Breast epithelium (tissue), 4 donors: Measurements from ENCODE around the gene PLEKHG1. TPM values are rescaled to one million over a fixed set of nuclear protein-coding genes. Genes with fewer than 3 reads are reported as not detected.

ENCODE experiments used
- DNase-seq, 2 donors: peaks; one replicate each; pipeline ENCODE4 v3.0.0-alpha.2; 2019; ENCODE audit warnings: low spot score in 2 of 2
- H3K27ac ChIP-seq, 2 donors: fragments of 200-600 bp; sonication (generic) in 1 of 2; one replicate each; pipeline ENCODE4 v1.5.1; 2016 to 2019; ENCODE audit warnings: mild to moderate bottlenecking in 1 of 2
- H3K27me3 ChIP-seq, 2 donors: fragments of 200-600 bp; sonication (generic) in 1 of 2; one replicate each; pipeline versions ENCODE4 v1.5.1 to v1.6.0; 2017 to 2019; ENCODE audit warnings: control low read depth in 1 of 2, mild to moderate bottlenecking in 1 of 2
- H3K36me3 ChIP-seq: fragments of 200-600 bp; one replicate; pipeline ENCODE4 v1.5.1; 2019
- H3K4me1 ChIP-seq, 2 donors: fragments of 200-600 bp; sonication (generic); one replicate each; pipeline ENCODE4 v1.5.1; 2016 to 2019; ENCODE audit warnings: control low read depth in 1 of 2
- H3K4me3 ChIP-seq, 3 donors: fragments of 200-600 bp; sonication (generic); 1 replicate in 2 of 3; 2 replicates in 1 of 3; pipeline ENCODE4 v1.5.1; 2016 to 2019; ENCODE audit warnings: mild to moderate bottlenecking in 3 of 3, moderate library complexity in 2 of 3
- H3K9me3 ChIP-seq, 2 donors: fragments of 200-600 bp; sonication (generic) in 1 of 2; one replicate each; pipeline ENCODE4 v1.5.1; 2016 to 2019; ENCODE audit warnings: control low read depth in 1 of 2
- CTCF ChIP-seq, 3 donors: fragments of 450-650 bp; IDR thresholded peaks; one replicate each; pipeline ENCODE4 v1.5.1; 2016 to 2017; ENCODE audit warnings: antibody characterized with exemption in 3 of 3, mild to moderate bottlenecking in 3 of 3, moderate library complexity in 3 of 3
- POLR2A ChIP-seq: fragments of 450-650 bp; IDR thresholded peaks from one replicate; pipeline ENCODE4 v1.6.1; 2016; ENCODE audit warnings: antibody characterized with exemption, mild to moderate bottlenecking, moderate library complexity
- POLR2AphosphoS5 ChIP-seq, 3 donors: sonication (generic); formaldehyde crosslinking; IDR thresholded peaks; one replicate each; pipeline ENCODE4 v1.6.1; 2017; ENCODE audit warnings: antibody characterized with exemption in 3 of 3
- intact Hi-C: fragments of 100-400 bp; cut with DNase I; formaldehyde crosslinking; loops from one replicate; pipeline ENCODE4 v1.15.1; 2023; ENCODE audit warnings: low total_unique reads
- total RNA-seq, 3 donors: library from RNA; depleted of rRNA; stranded (reverse); fragments of >200 nt; gene quantifications; one replicate each; pipeline ENCODE4 v1.1.0, GENCODE V29; 2016

Gene PLEKHG1
- total RNA-seq, 3 donors from 2014 or later, result 26.4 to 77.0 (median 40.2) TPM

GRCh38 chr6:150579611-150580010 lies 20.1 kb upstream of the PLEKHG1 start:
- H3K36me3 ChIP-seq, result no peaks in the 10 kb centered on the region
- H3K4me3 ChIP-seq, result no peak overlapping the region
- no peaks in the 10 kb centered on the region for H3K4me1 ChIP-seq
- H3K27ac ChIP-seq, result no peak overlapping the region
- H3K9me3 ChIP-seq, result no peaks in the 10 kb centered on the region
- DNase-seq, result no peak
- TF ChIP-seq POLR2A (no peak), POLR2AphosphoS5 (IDR thresholded peaks at IDR 0.05) (no peak), CTCF (IDR thresholded peaks at IDR 0.05) (no peak)
- intact Hi-C loops, result no loop called here
- H3K27me3 ChIP-seq, result no peaks in the 10 kb centered on the region

GRCh38 chr6:150580489-150580888 lies 19.2 kb upstream of the PLEKHG1 start:
- DNase-seq, result no peak
- H3K36me3 ChIP-seq, result no peaks in the 10 kb centered on the region
- H3K4me1 ChIP-seq, result no peaks in the 10 kb centered on the region
- no peaks in the 10 kb centered on the region for H3K9me3 ChIP-seq
- intact Hi-C loops, result no loop called here
- H3K27ac ChIP-seq, result no peak overlapping the region
- TF ChIP-seq CTCF (IDR thresholded peaks at IDR 0.05) (no peak), POLR2AphosphoS5 (IDR thresholded peaks at IDR 0.05) (no peak), POLR2A (no peak)
- no peak overlapping the region for H3K4me3 ChIP-seq
- no peaks in the 10 kb centered on the region for H3K27me3 ChIP-seq

- H3K36me3 ChIP-seq, result no peaks in the 10 kb centered on the region
- H3K27ac ChIP-seq, result no peak overlapping the region
- H3K4me3 ChIP-seq, result no peak overlapping the region
- H3K9me3 ChIP-seq, result no peaks in the 10 kb centered on the region
- H3K27me3 ChIP-seq, result no peaks in the 10 kb centered on the region
- no peaks in the 10 kb centered on the region for H3K4me1 ChIP-seq
- TF ChIP-seq CTCF (IDR thresholded peaks at IDR 0.05) (no peak), POLR2A (no peak), POLR2AphosphoS5 (IDR thresholded peaks at IDR 0.05) (no peak)
- intact Hi-C loops, result no loop called here
- no peak for DNase-seq
Observed at GRCh38 chr6:150584065-150584464, 15.6 kb upstream of the PLEKHG1 start.

- no peaks in the 10 kb centered on the region for H3K9me3 ChIP-seq
- no peaks in the 10 kb centered on the region for H3K36me3 ChIP-seq
- no peaks in the 10 kb centered on the region for H3K27me3 ChIP-seq
- DNase-seq, result no peak
- no peak overlapping the region for H3K27ac ChIP-seq
- H3K4me3 ChIP-seq, result no peak overlapping the region
- intact Hi-C loops, result no loop called here
- no peaks in the 10 kb centered on the region for H3K4me1 ChIP-seq
- TF ChIP-seq POLR2AphosphoS5 (IDR thresholded peaks at IDR 0.05) (no peak), POLR2A (no peak), CTCF (IDR thresholded peaks at IDR 0.05) (no peak)
Observed at GRCh38 chr6:150584596-150584995, 15.1 kb upstream of the PLEKHG1 start.

GRCh38 chr6:150586850-150587359 lies 12.8 kb upstream of the PLEKHG1 start:
- intact Hi-C loops, result no loop called here
- DNase-seq, result no peak
- Histone ChIP-seq H3K27me3 (no peaks in the 10 kb centered on the region), H3K4me3 (peak overlapping the region in 1 of 3 donors; percentile 15), H3K9me3 (no peaks in the 10 kb centered on the region), H3K4me1 (no peaks in the 10 kb centered on the region), H3K36me3 (no peaks in the 10 kb centered on the region), H3K27ac (no peak overlapping the region)
- TF ChIP-seq POLR2AphosphoS5 (IDR thresholded peaks at IDR 0.05) (no peak), POLR2A (no peak), CTCF (IDR thresholded peaks at IDR 0.05) (no peak)
